OCI-LY7 (cell line): ENCODE data around the gene CEP19.

Experiments used
- EZH2phosphoT487 ChIP-seq: fragments of 200-600 bp; sonication (generic); IDR thresholded peaks from 2 replicates; pipeline ENCODE4 v1.6.1; 2018; ENCODE audit warnings: low read depth, borderline replicate concordance, mild to moderate bottlenecking, mixed run types, antibody characterized with exemption, low read length, moderate library complexity, mixed read lengths
- TF ChIP-seq, protein P1 (sequence below): fragments of 200-600 bp; sonication (generic); conservative IDR thresholded peaks from 2 replicates; pipeline ENCODE4 v1.5.1; 2014; ENCODE audit warnings: mild to moderate bottlenecking, antibody characterized with exemption, low read length, moderate library complexity, mixed read lengths

DNA sequence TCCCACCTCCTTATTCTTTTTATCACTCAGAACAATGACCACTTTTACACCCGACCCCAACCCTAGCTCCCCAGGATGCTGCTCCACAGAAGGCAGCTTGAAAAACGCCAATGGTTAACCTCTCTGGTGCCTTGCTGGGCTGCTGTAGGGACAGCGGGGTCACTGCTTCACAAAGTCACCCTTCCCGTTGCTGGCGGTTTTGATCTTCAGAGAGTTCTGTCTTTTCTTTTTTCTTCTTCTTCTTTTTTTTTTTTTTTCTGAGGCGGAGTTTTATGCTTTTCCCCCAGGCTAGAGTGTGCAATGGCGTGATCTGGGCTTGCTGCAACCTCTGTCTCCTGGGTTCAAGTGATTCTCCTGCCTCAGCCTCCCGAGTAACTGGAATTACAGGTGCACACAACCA lies 20.7 kb downstream of the CEP19 start:
- TF ChIP-seq, protein P1, sequence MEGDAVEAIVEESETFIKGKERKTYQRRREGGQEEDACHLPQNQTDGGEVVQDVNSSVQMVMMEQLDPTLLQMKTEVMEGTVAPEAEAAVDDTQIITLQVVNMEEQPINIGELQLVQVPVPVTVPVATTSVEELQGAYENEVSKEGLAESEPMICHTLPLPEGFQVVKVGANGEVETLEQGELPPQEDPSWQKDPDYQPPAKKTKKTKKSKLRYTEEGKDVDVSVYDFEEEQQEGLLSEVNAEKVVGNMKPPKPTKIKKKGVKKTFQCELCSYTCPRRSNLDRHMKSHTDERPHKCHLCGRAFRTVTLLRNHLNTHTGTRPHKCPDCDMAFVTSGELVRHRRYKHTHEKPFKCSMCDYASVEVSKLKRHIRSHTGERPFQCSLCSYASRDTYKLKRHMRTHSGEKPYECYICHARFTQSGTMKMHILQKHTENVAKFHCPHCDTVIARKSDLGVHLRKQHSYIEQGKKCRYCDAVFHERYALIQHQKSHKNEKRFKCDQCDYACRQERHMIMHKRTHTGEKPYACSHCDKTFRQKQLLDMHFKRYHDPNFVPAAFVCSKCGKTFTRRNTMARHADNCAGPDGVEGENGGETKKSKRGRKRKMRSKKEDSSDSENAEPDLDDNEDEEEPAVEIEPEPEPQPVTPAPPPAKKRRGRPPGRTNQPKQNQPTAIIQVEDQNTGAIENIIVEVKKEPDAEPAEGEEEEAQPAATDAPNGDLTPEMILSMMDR: no peak
- no peak for TF ChIP-seq EZH2phosphoT487
